Measurements from ENCODE around the gene MAP2K3. TPM values are rescaled to one million over a fixed set of nuclear protein-coding genes. Genes with fewer than 3 reads are reported as not detected.

Gene MAP2K3
- total RNA-seq, 1 donor from 2014 or later, result 68.3 TPM

DNA sequence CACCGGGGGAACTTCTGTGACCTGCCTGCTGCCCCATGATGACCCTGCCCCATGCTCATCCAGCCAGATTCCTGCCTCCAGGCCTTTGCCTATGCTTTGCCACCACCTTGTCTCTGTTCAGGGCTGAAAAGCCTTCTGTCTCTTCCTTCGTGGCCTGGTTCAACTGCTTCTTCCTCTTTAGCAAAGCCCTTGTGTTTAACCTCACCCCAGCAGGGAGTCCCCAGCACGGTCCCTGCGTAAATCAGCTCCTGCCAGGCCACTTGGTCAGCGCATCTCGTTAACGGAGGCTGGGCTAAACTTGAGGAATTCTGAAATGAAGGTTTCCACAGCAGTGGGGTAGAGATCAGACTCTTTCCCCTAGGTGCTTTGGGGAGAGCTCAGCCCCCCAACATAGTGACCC, 75.5 kb downstream of the MAP2K3 start:
- Histone ChIP-seq H3K27ac (no peak overlapping the region), H3K27me3 (no peaks in the 10 kb centered on the region), H3K36me3 (no peaks in the 10 kb centered on the region), H3K4me3 (no peak overlapping the region), H3K4me1 (no peaks in the 10 kb centered on the region), H3K9me3 (no peaks in the 10 kb centered on the region)
- DNase-seq (no peak), ATAC-seq (no peak)
- intact Hi-C loops (cut with DNase I), result no loop called here
- TF ChIP-seq, protein P1, sequence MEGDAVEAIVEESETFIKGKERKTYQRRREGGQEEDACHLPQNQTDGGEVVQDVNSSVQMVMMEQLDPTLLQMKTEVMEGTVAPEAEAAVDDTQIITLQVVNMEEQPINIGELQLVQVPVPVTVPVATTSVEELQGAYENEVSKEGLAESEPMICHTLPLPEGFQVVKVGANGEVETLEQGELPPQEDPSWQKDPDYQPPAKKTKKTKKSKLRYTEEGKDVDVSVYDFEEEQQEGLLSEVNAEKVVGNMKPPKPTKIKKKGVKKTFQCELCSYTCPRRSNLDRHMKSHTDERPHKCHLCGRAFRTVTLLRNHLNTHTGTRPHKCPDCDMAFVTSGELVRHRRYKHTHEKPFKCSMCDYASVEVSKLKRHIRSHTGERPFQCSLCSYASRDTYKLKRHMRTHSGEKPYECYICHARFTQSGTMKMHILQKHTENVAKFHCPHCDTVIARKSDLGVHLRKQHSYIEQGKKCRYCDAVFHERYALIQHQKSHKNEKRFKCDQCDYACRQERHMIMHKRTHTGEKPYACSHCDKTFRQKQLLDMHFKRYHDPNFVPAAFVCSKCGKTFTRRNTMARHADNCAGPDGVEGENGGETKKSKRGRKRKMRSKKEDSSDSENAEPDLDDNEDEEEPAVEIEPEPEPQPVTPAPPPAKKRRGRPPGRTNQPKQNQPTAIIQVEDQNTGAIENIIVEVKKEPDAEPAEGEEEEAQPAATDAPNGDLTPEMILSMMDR (IDR thresholded peaks at IDR 0.05), result no peak

DNA sequence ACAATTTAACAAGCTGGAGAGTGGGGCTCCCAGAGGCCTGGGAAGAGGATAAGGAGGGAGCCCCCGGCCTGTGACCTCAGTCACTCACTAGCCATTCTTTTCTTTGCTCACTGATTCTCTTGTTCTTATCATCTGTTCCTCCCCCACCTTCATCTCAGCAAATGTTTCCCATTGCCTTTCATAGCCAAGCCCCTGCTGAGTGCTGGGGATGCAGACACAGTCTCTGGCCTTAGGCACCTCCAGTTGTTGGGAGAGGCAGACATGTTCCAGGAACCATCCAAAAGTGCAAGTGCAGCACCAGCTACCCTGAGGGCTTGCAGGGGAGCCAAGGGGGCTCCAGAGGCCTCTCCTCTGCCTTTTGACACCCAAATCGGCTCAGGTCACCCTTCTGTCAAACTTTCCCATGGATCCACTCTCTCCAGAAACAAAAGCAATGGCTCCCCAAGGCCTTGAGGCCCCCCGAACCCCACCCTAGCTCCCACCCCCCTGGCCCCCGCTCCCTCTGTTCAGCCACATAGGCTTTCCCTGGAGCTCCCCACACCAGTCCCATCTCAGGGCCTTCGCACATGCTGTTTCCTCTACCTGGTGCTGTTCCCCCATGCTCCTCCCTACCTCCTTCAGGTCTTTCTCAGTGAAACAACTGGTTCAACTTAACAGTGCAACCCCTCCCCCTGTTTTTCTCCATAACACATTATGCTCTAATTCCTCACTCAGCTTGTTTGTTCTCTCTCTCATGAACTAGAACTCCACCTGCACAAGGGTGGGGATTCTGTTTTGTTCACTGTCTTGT, 76.7 kb downstream of the MAP2K3 start:
- TF ChIP-seq, protein P1 (IDR thresholded peaks at IDR 0.05), result no peak
- H3K27ac ChIP-seq, result no peak overlapping the region
- H3K4me1 ChIP-seq, result no peaks in the 10 kb centered on the region
- ATAC-seq (no peak), DNase-seq (no peak)
- no peaks in the 10 kb centered on the region for H3K36me3 ChIP-seq
- intact Hi-C loops (cut with DNase I), result no loop called here
- no peaks in the 10 kb centered on the region for H3K9me3 ChIP-seq
- no peak overlapping the region for H3K4me3 ChIP-seq
- no peaks in the 10 kb centered on the region for H3K27me3 ChIP-seq

DNA sequence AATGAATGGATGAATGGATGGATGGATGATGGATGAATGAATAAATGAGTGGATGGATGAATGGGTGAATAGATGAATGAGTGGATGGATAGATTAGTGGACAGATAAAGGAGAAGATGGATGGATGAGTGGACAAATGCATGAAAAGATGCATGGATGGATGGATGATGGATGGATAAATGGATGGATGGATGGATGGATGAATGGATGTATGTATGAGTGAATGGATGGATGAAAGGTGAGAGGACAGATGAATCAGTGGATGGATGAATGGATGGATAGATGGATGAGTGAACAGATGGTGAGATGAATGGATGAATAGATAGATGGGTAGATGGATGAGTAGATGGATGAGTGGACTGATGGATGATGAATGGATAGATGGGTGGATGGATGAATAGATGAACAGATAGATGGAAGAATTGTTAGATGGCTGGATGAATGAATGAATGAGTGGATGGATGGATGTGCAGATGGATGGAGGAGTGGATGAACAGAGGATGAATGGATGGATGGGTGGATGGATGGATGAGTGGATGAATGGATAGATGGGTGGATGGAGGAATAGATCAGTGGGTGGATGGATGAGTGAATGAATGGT, 77.9 kb downstream of the MAP2K3 start:
- no peaks in the 10 kb centered on the region for H3K27me3 ChIP-seq
- no peak overlapping the region for H3K27ac ChIP-seq
- no peaks in the 10 kb centered on the region for H3K36me3 ChIP-seq
- no peaks in the 10 kb centered on the region for H3K4me1 ChIP-seq
- TF ChIP-seq, protein P1 (IDR thresholded peaks at IDR 0.05), result no peak
- DNase-seq (no peak), ATAC-seq (no peak)
- no peaks in the 10 kb centered on the region for H3K9me3 ChIP-seq
- intact Hi-C loops (cut with DNase I), result no loop called here
- H3K4me3 ChIP-seq, result no peak overlapping the region

DNA sequence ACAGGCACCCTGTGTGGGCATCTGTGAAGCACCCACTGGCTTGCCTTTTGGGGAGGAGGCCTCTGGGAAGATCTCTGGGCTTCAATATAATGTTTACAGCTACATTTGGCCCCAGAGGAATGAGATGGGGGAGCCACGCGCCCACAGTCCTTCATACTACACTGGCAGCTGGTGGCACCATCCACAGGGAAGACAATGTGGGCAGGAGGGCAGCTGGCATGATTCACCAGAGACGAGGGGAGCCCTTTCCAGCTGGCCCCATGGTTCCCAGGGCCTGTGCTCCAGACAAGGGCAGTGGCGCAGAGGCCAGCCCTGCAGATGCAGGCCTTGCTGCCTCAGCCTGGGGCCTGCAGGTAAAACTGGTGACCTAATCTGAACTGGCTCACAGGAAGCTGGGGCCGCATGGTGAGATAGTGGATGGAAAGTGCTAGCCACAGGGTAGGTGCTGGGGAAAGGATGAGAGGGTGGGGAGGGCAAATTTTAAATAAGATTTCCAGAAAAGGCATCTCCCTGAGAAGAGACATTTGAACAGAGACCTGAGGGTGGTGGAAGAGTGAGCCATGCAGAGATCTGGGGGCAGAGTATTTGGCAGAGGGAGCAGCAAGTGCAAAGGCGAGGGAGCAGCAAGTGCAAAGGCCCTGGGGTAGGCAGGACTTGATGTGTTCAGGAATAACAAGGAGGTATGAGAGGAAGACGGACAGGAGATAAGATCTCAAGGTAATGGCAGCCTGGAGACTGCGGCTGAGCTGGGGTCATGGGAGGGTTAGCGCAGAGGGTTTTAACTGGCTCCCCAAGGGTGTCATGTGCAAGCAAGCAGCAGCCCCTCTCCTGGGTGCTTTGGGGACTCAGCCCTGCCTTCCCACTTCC, 79.5 kb downstream of the MAP2K3 start:
- H3K9me3 ChIP-seq, result no peaks in the 10 kb centered on the region
- no peak overlapping the region for H3K4me3 ChIP-seq
- H3K4me1 ChIP-seq, result no peaks in the 10 kb centered on the region
- no peak for DNase-seq
- TF ChIP-seq, protein P1 (IDR thresholded peaks at IDR 0.05), result no peak
- no peaks in the 10 kb centered on the region for H3K36me3 ChIP-seq
- intact Hi-C loops (cut with DNase I), result no loop called here
- no peaks in the 10 kb centered on the region for H3K27me3 ChIP-seq
- H3K27ac ChIP-seq, result no peak overlapping the region
- no peak for ATAC-seq

Other genes with a start within 250 kb of the MAP2K3 start
- 160 TPM for gene USP22, start 241.7 kb upstream of the MAP2K3 start, total RNA-seq
- 24.7 TPM for gene DHRS7B, start 157.7 kb upstream of the MAP2K3 start, total RNA-seq
- 24.2 TPM for gene TMEM11, start 70.5 kb upstream of the MAP2K3 start, total RNA-seq
- 19.5 TPM for gene NATD1, start 31.3 kb upstream of the MAP2K3 start, total RNA-seq
- 2.5 TPM for gene KCNJ12, start 91.6 kb downstream of the MAP2K3 start, total RNA-seq

Data from upper lobe of right lung (tissue), 1 donor.